ENCODE data around the gene MGLL. TPM values are rescaled to one million over a fixed set of nuclear protein-coding genes. Genes with fewer than 3 reads are reported as not detected.

Gene MGLL
- total and polyA plus RNA-seq, 4 donors: 67.0 to 182 (median 78.2) TPM

DNA sequence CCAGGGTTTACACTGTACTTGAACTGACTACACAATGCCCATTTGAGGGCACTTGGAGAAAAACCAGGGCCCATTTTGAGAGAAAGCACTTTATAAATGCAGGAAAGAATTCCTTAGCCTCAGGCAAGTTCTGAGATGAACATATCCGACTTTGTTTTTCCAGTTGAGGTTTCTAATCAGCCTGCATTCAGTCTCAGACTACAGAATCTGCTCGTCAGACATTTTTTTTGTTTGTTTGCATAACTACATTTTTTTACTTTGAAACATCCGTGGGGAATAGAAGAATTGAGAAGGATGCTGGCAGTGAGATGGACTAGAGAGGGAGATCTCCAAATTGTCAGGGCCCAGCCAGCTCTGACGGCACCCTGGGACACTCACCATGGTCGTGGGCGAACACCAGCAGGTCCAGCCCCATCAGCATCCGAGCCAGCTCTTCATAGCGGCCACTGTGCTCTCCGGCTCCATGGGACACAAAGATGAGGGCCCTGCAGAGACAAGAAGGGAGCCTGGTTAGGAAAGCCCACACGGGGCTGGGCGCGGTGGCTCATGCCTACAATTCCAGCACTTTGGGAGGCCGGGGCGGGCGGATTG is 40.8 kb downstream of the MGLL start:
- Histone ChIP-seq H3K27me3 (ENCODE audit: control insufficient read depth in 3 of 3, insufficient read depth in 3 of 3, low read length in 2 of 3) (no peaks in the 10 kb centered on the region), H3K4me3 (no peak overlapping the region), H3K9ac (ENCODE audit: insufficient read depth in 1 of 2, low read length in 2 of 2) (no peak overlapping the region), H3K9me3 (ENCODE audit: control insufficient read depth in 4 of 4, insufficient read depth in 3 of 4, low read length in 3 of 4) (peaks cover 0 to 4% (median 2%) of the 10 kb centered on the region in 4 donors), H3K4me1 (ENCODE audit: control insufficient read depth in 5 of 5, insufficient read depth in 5 of 5, low read length in 5 of 5) (peaks cover 0 to 24% (median 19%) of the 10 kb centered on the region in 5 donors), H3K36me3 (ENCODE audit: control insufficient read depth in 4 of 4, insufficient read depth in 4 of 4, low read length in 4 of 4) (peaks cover 0 to 2% (median 0%) of the 10 kb centered on the region in 4 donors), H3K27ac (ENCODE audit: low read depth in 1 of 2, low read length in 1 of 2) (peak overlapping the region in 1 of 2 donors; percentile 75)
- DNase-seq (no peak), ATAC-seq (ENCODE audit: insufficient read depth, low FRiP score) (no peak)
- WGBS, 2 donors: 76 to 79% methylated on average over 15 of the region's 15 CpGs
- TF ChIP-seq, protein P1, sequence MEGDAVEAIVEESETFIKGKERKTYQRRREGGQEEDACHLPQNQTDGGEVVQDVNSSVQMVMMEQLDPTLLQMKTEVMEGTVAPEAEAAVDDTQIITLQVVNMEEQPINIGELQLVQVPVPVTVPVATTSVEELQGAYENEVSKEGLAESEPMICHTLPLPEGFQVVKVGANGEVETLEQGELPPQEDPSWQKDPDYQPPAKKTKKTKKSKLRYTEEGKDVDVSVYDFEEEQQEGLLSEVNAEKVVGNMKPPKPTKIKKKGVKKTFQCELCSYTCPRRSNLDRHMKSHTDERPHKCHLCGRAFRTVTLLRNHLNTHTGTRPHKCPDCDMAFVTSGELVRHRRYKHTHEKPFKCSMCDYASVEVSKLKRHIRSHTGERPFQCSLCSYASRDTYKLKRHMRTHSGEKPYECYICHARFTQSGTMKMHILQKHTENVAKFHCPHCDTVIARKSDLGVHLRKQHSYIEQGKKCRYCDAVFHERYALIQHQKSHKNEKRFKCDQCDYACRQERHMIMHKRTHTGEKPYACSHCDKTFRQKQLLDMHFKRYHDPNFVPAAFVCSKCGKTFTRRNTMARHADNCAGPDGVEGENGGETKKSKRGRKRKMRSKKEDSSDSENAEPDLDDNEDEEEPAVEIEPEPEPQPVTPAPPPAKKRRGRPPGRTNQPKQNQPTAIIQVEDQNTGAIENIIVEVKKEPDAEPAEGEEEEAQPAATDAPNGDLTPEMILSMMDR (IDR thresholded peaks at IDR 0.05; ENCODE audit: control extremely low read depth, extremely low read depth): no peak

DNA sequence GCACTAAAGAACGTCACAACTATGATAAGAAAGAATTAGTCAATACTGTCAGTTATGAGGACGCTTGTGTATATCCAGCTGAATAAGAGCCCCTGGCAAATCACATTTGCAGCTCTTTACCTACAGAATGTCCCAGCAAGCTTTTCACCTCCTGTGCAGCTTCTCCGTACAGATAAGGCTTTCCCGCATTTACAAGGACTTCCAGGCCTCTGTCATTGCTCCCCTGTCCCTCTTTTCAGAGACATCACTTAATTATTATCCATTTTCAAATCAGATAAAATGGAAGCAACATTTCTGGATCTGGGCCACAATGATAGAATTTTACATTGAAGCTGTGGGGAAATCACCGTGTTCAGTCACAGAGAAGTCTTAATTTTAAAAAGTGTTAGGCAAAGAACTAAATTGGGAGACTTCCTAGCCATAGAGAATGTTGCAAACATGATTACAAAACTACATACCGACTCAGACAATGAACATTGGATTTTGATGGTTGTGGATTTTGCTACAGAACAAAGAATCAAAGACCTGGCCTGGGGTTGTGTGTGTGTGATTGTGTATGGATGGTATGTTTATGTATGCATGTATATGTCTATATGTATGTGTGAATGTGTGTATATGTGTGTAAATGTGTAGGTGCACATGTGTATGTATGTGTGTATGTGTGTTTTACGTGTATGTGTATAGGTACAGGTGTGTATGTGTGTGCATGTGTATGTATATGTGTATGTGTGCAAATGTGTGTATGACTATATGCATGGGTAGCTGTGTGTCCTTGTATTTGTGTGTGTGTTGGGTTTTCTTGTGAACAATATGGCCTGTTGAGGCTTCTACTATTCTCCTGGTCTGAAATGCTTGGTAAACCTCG is 41.5 kb downstream of the MGLL start:
- WGBS, 2 donors: 47 to 70% methylated on average over 8 of the region's 8 CpGs
- Histone ChIP-seq H3K4me3 (no peak overlapping the region), H3K4me1 (ENCODE audit: control insufficient read depth in 5 of 5, insufficient read depth in 5 of 5, low read length in 5 of 5) (peaks cover 0 to 17% (median 16%) of the 10 kb centered on the region in 5 donors), H3K9ac (ENCODE audit: insufficient read depth in 1 of 2, low read length in 2 of 2) (no peak overlapping the region), H3K36me3 (ENCODE audit: control insufficient read depth in 4 of 4, insufficient read depth in 4 of 4, low read length in 4 of 4) (peaks cover 0 to 2% (median 0%) of the 10 kb centered on the region in 4 donors), H3K27ac (ENCODE audit: low read depth in 1 of 2, low read length in 1 of 2) (peak overlapping the region in 1 of 2 donors; percentile 11), H3K9me3 (ENCODE audit: control insufficient read depth in 4 of 4, insufficient read depth in 3 of 4, low read length in 3 of 4) (peaks cover 0 to 4% (median 2%) of the 10 kb centered on the region in 4 donors), H3K27me3 (ENCODE audit: control insufficient read depth in 3 of 3, insufficient read depth in 3 of 3, low read length in 2 of 3) (no peaks in the 10 kb centered on the region)
- no peak for DNase-seq
- TF ChIP-seq, protein P1 (IDR thresholded peaks at IDR 0.05; ENCODE audit: control extremely low read depth, extremely low read depth): no peak
- ATAC-seq (ENCODE audit: insufficient read depth, low FRiP score): no peak

DNA sequence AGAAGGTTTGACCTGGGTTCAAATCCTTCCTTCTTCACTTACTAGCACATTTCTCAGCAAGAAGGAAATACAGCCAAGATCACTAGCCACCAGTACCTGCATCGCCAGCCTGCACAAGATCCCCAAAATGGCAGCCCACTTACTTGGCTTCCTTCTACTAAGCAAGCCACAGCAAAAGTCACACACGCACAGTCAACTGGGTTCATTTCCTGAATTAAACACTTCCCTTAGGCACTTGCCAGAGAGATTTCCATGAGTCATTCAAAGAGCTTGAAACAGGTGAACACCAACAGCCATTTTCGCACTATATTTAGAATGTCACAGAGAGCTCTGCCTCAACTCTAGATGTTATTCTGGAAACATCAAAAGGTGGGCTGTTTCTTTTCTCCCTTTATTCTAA is 42.6 kb downstream of the MGLL start:
- H3K36me3 ChIP-seq (ENCODE audit: control insufficient read depth in 4 of 4, insufficient read depth in 4 of 4, low read length in 4 of 4): peaks cover 0 to 2% (median 0%) of the 10 kb centered on the region in 4 donors
- H3K4me1 ChIP-seq (ENCODE audit: control insufficient read depth in 5 of 5, insufficient read depth in 5 of 5, low read length in 5 of 5): peaks cover 0 to 11% (median 9%) of the 10 kb centered on the region in 5 donors
- H3K27ac ChIP-seq (ENCODE audit: low read depth in 1 of 2, low read length in 1 of 2): no peak overlapping the region
- peaks cover 0 to 4% (median 2%) of the 10 kb centered on the region in 4 donors for H3K9me3 ChIP-seq (ENCODE audit: control insufficient read depth in 4 of 4, insufficient read depth in 3 of 4, low read length in 3 of 4)
- no peak overlapping the region for H3K4me3 ChIP-seq
- H3K9ac ChIP-seq (ENCODE audit: insufficient read depth in 1 of 2, low read length in 2 of 2): no peak overlapping the region
- TF ChIP-seq, protein P1 (IDR thresholded peaks at IDR 0.05; ENCODE audit: control extremely low read depth, extremely low read depth): no peak
- DNase-seq: no peak
- H3K27me3 ChIP-seq (ENCODE audit: control insufficient read depth in 3 of 3, insufficient read depth in 3 of 3, low read length in 2 of 3): no peaks in the 10 kb centered on the region
- peak; percentile 4 for ATAC-seq (ENCODE audit: insufficient read depth, low FRiP score)
- 43 to 50% methylated on average over 3 of the region's 3 CpGs for WGBS, 2 donors

Measured in lung (tissue), 12 donors.